Panc1 (cell line): ENCODE measurements around the gene NFAM1.

Source experiments
- CTCF ChIP-seq: fragments of 450-650 bp; IDR thresholded peaks from 2 replicates; pipeline ENCODE4 v1.5.1; 2017; ENCODE audit warnings: mild to moderate bottlenecking
- POLR2AphosphoS5 ChIP-seq: IDR thresholded peaks from 2 replicates; pipeline ENCODE4 v1.6.1; 2012; ENCODE audit warnings: mild to moderate bottlenecking, low read depth, low read length, moderate library complexity
- REST ChIP-seq, 2 experiments: IDR thresholded peaks; 2 replicates each; pipeline ENCODE4 v1.6.1; 2011 to 2012; ENCODE audit warnings: low read depth in 2 of 2, control low read depth in 1 of 2, low read length in 1 of 2, mild to moderate bottlenecking in 1 of 2, moderate library complexity in 1 of 2; ENCODE audit not compliant: insufficient read depth in 1 of 2

GRCh38 chr22:42360348-42360747 is 71.9 kb downstream of the NFAM1 start:
- no peak for TF ChIP-seq CTCF
- no peak for TF ChIP-seq POLR2AphosphoS5
- TF ChIP-seq REST (IDR thresholded peaks at IDR 0.05; ENCODE audit: insufficient read depth in 1 of 2, low read depth in 2 of 2, low read length in 1 of 2): no peak
